Activated B cell treated with CpG ODN at 0.5 μM for 24 hours (primary cell): Measurements from ENCODE around the gene TSPAN9. TPM values are rescaled to one million over a fixed set of nuclear protein-coding genes. Genes with fewer than 3 reads are reported as not detected.

Experiments used
- ATAC-seq: fragments of 200-7000 bp; cut with Tn5 transposase; one replicate; pipeline ENCODE4 v1.10.0; 2021; ENCODE audit warnings: low read depth, mild to moderate bottlenecking, moderate library complexity
- CTCF ChIA-PET: fragments of 350-600 bp; sonication (Branson Sonifier 250); formaldehyde crosslinking; loops from one replicate; lab custom pipeline; 2021; ENCODE audit warnings: antibody characterized with exemption; lab: Charles Lee
- POLR2A ChIA-PET: fragments of 350-600 bp; sonication (Branson Sonifier 250); formaldehyde crosslinking; loops from one replicate; lab custom pipeline; 2021; ENCODE audit warnings: antibody characterized with exemption; lab: Charles Lee
- DNase-seq: peaks from one replicate; pipeline ENCODE4 v3.0.0; 2022
- H3K27ac Mint-ChIP-seq: one replicate; pipeline ENCODE4 v1.8.0; 2020; ENCODE audit warnings: mixed read lengths
- H3K27me3 Mint-ChIP-seq: one replicate; pipeline ENCODE4 v1.8.0; 2021; ENCODE audit warnings: mixed read lengths
- H3K36me3 Mint-ChIP-seq: one replicate; pipeline ENCODE4 v1.8.0; 2021; ENCODE audit warnings: low read depth, mixed read lengths
- H3K4me1 Mint-ChIP-seq: one replicate; pipeline ENCODE4 v1.8.0; 2021; ENCODE audit warnings: mixed read lengths
- H3K4me3 Mint-ChIP-seq: one replicate; pipeline ENCODE4 v1.8.0; 2020; ENCODE audit warnings: mild to moderate bottlenecking, mixed read lengths
- H3K9me3 Mint-ChIP-seq: one replicate; pipeline ENCODE4 v1.8.0; 2020; ENCODE audit warnings: mixed read lengths
- intact Hi-C: fragments of 100-400 bp; cut with micrococcal nuclease; formaldehyde crosslinking; loops from one replicate; pipeline ENCODE4 v1.15.1; 2024
- total RNA-seq: library from RNA; stranded (reverse); gene quantifications from 2 replicates; pipeline ENCODE4 v1.2.3, GENCODE V29; 2022
- TF ChIP-seq, protein P1 (sequence below): fragments of 200-600 bp; IDR thresholded peaks from one replicate; pipeline ENCODE4 v1.8.0; 2022; ENCODE audit warnings: antibody characterized with exemption, mild to moderate bottlenecking

Gene TSPAN9
- total RNA-seq, 1 donor from 2014 or later = 0.20 TPM

DNA sequence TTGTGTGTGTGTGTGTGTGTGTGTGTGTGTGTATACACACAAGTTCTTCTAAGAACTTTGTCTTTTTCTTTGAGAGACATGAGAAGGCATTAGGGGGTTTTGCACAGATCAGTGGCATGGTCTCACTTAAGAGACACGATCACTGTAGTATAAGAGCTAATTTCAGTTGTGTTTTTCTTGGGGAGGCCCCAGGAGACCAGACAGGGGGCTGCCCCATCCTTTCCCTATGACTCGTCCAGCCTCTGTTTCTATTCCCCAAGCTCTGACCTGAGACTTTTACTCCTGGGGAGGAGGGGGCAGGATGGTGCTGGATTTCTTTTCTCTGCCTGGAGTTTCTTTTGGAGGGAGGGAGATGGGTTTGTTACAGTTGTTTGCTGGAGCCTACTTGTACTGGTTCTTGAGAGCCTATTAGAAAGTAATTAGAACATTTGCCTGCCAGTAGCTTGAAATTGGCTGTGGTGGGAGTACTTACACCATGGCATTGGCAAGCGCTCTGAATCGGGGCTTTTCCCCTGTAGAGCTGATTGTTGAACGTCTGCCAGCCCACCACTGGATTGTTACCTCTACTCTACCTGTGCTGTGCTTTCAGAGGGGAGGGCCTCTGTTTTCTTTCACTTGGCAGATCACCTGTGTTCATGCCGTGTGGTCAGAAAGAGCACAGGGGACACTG, 109.5 kb downstream of the TSPAN9 start:
- Mint-ChIP-seq H3K9me3 (no peaks in the 10 kb centered on the region), H3K36me3 (no peaks in the 10 kb centered on the region), H3K4me3 (peak overlapping the region; percentile 39), H3K4me1 (peaks cover 26% of the 10 kb centered on the region), H3K27me3 (peaks cover 39% of the 10 kb centered on the region), H3K27ac (peak overlapping the region; percentile 50)
- CTCF ChIA-PET = interaction anchor here (1.2 to 1.5 kb wide), 2 partner anchors 9 to 113 kb away, joined by 3 read pairs; no protein-coding TSS in a partner anchor
- intact Hi-C loops = no loop called here
- POLR2A ChIA-PET = interaction anchor here (0.7 kb wide), 2 partner anchors 9 to 296 kb away, joined by 3 read pairs; partner anchors contain the start of gene TULP3
- DNase-seq (no peak), ATAC-seq (peak; percentile 82)
- TF ChIP-seq, protein P1, sequence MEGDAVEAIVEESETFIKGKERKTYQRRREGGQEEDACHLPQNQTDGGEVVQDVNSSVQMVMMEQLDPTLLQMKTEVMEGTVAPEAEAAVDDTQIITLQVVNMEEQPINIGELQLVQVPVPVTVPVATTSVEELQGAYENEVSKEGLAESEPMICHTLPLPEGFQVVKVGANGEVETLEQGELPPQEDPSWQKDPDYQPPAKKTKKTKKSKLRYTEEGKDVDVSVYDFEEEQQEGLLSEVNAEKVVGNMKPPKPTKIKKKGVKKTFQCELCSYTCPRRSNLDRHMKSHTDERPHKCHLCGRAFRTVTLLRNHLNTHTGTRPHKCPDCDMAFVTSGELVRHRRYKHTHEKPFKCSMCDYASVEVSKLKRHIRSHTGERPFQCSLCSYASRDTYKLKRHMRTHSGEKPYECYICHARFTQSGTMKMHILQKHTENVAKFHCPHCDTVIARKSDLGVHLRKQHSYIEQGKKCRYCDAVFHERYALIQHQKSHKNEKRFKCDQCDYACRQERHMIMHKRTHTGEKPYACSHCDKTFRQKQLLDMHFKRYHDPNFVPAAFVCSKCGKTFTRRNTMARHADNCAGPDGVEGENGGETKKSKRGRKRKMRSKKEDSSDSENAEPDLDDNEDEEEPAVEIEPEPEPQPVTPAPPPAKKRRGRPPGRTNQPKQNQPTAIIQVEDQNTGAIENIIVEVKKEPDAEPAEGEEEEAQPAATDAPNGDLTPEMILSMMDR = no peak

DNA sequence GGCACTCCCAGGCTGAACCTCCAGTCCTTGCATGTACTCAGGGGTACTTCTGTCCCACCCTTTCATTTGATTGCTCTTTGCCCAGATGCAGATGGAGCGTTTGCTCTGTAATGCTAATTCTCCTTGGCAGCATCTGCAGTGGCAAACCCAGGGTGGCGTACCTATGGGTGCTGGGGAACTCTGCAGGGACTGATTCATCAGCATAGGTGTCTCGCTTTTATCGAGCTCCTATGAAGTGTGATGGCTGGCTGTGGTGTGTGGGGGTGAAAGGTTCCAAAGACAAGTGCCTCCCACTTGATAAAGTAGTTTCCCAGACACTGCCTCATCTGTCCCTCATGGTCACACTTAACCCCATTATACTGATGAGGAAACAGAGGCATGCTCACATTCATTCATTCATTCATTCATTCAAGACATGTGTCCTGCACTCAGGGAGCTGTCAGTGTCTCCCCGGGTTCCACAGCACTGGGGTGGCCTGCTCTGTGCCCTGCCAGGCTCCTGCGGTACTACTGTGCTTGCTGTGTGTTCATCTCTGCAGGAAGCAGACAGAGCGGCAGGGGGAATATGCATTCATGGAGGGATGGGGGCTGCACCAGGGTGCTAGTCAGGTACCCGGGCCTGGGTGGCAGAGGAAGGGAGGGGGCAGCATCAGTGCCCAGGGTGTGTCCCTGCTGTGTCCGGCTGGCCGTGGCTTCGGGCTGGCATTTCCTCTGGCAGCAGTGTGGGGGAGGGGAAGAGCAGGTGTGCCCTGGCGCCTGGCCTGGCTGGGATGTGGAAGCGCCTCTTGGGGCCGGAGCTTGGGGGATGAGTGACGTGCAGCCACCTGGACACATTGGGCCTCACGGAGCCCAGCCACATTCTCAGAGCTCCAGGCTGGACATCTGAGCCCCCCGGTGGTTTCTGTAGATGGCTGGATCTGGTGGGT, 110.9 kb downstream of the TSPAN9 start:
- H3K36me3 Mint-ChIP-seq = no peaks in the 10 kb centered on the region
- H3K4me3 Mint-ChIP-seq = no peak overlapping the region
- H3K4me1 Mint-ChIP-seq = peaks cover 26% of the 10 kb centered on the region
- H3K9me3 Mint-ChIP-seq = no peaks in the 10 kb centered on the region
- ChIA-PET POLR2A (no interaction called here), CTCF (no interaction called here)
- intact Hi-C loops = no loop called here
- no peak overlapping the region for H3K27ac Mint-ChIP-seq
- DNase-seq = no peak
- ATAC-seq = no peak
- peaks cover 39% of the 10 kb centered on the region for H3K27me3 Mint-ChIP-seq
- TF ChIP-seq, protein P1 = no peak

DNA sequence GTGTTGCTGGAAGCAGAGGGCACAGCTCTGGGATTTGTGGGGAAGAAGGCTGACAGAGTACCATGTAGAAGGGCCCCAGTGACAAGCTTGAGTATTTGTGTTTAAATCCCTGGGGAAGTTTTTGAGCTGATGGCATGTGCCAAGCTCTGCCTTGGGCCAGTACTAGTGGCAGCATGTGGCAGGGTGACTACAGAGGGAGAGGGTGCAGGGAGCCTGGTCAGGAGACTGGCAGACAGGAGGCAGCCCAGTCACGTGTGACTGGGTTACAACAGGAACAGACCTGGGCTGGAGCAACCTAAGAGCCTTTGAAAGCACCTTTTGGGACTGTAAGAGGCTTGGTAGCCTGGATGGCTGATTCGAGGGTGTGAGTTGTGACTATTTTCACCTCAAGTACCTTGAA, 112.1 kb downstream of the TSPAN9 start:
- no peaks in the 10 kb centered on the region for H3K36me3 Mint-ChIP-seq
- H3K27ac Mint-ChIP-seq = no peak overlapping the region
- H3K9me3 Mint-ChIP-seq = no peaks in the 10 kb centered on the region
- intact Hi-C loops = no loop called here
- POLR2A ChIA-PET = no interaction called here
- peaks cover 39% of the 10 kb centered on the region for H3K27me3 Mint-ChIP-seq
- CTCF ChIA-PET = no interaction called here
- no peak for ATAC-seq
- TF ChIP-seq, protein P1 = no peak
- DNase-seq = no peak
- H3K4me3 Mint-ChIP-seq = no peak overlapping the region
- peaks cover 26% of the 10 kb centered on the region for H3K4me1 Mint-ChIP-seq

DNA sequence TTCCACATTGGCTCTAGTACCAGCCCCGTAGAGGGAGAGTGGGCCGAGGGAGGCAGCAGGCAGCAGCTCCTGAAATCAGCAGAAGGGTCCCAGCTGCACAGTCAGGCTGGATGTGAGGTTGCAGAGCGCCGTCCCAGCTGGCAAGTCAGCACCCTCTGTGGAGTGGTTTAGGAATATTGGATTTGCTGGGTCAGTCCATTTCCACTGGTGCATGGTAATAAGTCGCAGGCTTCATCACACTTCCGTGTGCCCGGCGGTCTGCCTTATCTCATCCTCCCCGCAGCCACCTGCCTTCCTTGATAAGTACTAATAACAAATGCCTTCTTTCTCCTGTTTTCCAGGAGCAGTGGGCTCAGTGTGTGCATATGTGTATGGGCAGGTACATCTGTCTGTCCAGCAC, 112.9 kb downstream of the TSPAN9 start:
- no peak for DNase-seq
- POLR2A ChIA-PET = no interaction called here
- H3K4me1 Mint-ChIP-seq = peaks cover 26% of the 10 kb centered on the region
- H3K27me3 Mint-ChIP-seq = peaks cover 38% of the 10 kb centered on the region
- CTCF ChIA-PET = no interaction called here
- H3K36me3 Mint-ChIP-seq = no peaks in the 10 kb centered on the region
- H3K4me3 Mint-ChIP-seq = no peak overlapping the region
- ATAC-seq = no peak
- H3K27ac Mint-ChIP-seq = no peak overlapping the region
- TF ChIP-seq, protein P1 = no peak
- intact Hi-C loops = no loop called here
- H3K9me3 Mint-ChIP-seq = no peaks in the 10 kb centered on the region

DNA sequence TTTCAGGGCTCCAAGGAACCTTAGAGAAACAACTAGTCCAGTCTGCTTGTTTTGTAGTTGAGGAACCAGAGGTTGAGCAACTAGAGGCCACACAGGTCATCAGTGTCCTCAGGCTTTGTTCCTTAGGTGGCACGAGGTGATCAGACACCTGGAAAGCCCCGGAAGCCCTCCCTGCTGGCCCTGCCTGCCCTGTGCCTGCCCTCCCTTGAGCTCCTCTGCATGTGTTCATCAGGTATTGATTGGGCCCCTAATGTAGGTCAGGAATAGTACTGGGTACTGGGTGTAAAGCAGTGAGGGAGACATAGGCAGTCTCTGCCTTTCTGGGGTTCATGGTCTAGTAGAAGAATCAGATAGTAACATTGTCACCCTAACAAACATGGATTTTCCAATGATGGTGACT, 114.3 kb downstream of the TSPAN9 start:
- ChIA-PET CTCF (no interaction called here), POLR2A (interaction anchor here (0.6 kb wide), 1 partner anchor 42 kb away, joined by 3 read pairs; no protein-coding TSS in a partner anchor)
- no peak for DNase-seq
- Mint-ChIP-seq H3K4me1 (peaks cover 18% of the 10 kb centered on the region), H3K27ac (no peak overlapping the region), H3K36me3 (no peaks in the 10 kb centered on the region), H3K27me3 (peaks cover 42% of the 10 kb centered on the region), H3K9me3 (no peaks in the 10 kb centered on the region), H3K4me3 (no peak overlapping the region)
- intact Hi-C loops = no loop called here
- ATAC-seq = no peak
- TF ChIP-seq, protein P1 = no peak
